C4-2B (cell line): ENCODE results near the gene ZSCAN1.

Source experiments
- H3K27ac ChIP-seq: fragments of 450-650 bp; 2 replicates; pipeline ENCODE4 v1.5.1; 2017
- CTCF ChIP-seq: fragments of 450-650 bp; conservative IDR thresholded peaks from 2 replicates; pipeline ENCODE4 v1.5.1; 2017; ENCODE audit warnings: mild to moderate bottlenecking
- ZFX ChIP-seq: fragments of 450-650 bp; IDR thresholded peaks from 2 replicates; pipeline ENCODE4 v1.6.1; 2017

Gene ZSCAN1

GRCh38 chr19:58054901-58055874, 21.4 kb downstream of the ZSCAN1 start:
- no peak overlapping the region for H3K27ac ChIP-seq
- TF ChIP-seq CTCF (no peak), ZFX (no peak)

GRCh38 chr19:58056261-58056660, 22.4 kb downstream of the ZSCAN1 start:
- TF ChIP-seq CTCF = no peak
- TF ChIP-seq ZFX = no peak
- H3K27ac ChIP-seq = no peak overlapping the region

- no peak overlapping the region for H3K27ac ChIP-seq
- TF ChIP-seq CTCF = no peak
- TF ChIP-seq ZFX = no peak
These were observed 23.0 kb downstream of the ZSCAN1 start for GRCh38 chr19:58056861-58057260.

GRCh38 chr19:58058467-58058866, 24.6 kb downstream of the ZSCAN1 start:
- TF ChIP-seq ZFX = no peak
- TF ChIP-seq CTCF = no peak
- H3K27ac ChIP-seq = no peak overlapping the region

GRCh38 chr19:58059003-58059670, 25.3 kb downstream of the ZSCAN1 start, which contains the start of gene ZNF135:
ZNF135 (plus strand) TSS chr19:58059282; CDS start chr19:58060003, 721 bp downstream.
- H3K27ac ChIP-seq = no peak within 1 kb of the TSS
- TF ChIP-seq CTCF = no peak

GRCh38 chr19:58059671-58060078, 25.9 kb downstream of the ZSCAN1 start:
- no peak for TF ChIP-seq CTCF
- TF ChIP-seq ZFX = no peak
- H3K27ac ChIP-seq = no peak overlapping the region

- TF ChIP-seq CTCF (no peak), ZFX (no peak)
- no peak overlapping the region for H3K27ac ChIP-seq
These were observed 26.4 kb downstream of the ZSCAN1 start for GRCh38 chr19:58060231-58060630.
